HCT116 (cell line): ENCODE measurements around the gene ZNF777.

ENCODE experiments used
- CTCF ChIP-seq, 3 experiments: fragments of 200-600 bp in 1 of 3; sonication (generic) in 1 of 3; IDR thresholded peaks in 2 of 3; conservative IDR thresholded peaks in 1 of 3; 2 replicates each; pipeline ENCODE4 v1.5.1; 2012 to 2017; ENCODE audit warnings: low read depth in 2 of 3, low read length in 2 of 3, antibody characterized with exemption in 1 of 3, borderline replicate concordance in 1 of 3, control low read depth in 1 of 3, mild to moderate bottlenecking in 1 of 3, mixed read lengths in 1 of 3, mixed run types in 1 of 3, moderate library complexity in 1 of 3; ENCODE audit not compliant: insufficient read depth in 1 of 3
- ELF1 ChIP-seq: IDR thresholded peaks from 2 replicates; pipeline ENCODE4 v1.6.1; 2012; ENCODE audit warnings: low read depth, borderline replicate concordance
- EZH2 ChIP-seq: fragments of 200-600 bp; sonication (generic); IDR thresholded peaks from 2 replicates; pipeline ENCODE4 v1.6.1; 2017; ENCODE audit warnings: antibody characterized with exemption, mixed run types
- EZH2phosphoT487 ChIP-seq: fragments of 200-600 bp; IDR thresholded peaks from 2 replicates; pipeline ENCODE4 v1.6.1; 2018; ENCODE audit warnings: antibody characterized with exemption, borderline replicate concordance
- POLR2A ChIP-seq: IDR thresholded peaks from 2 replicates; pipeline ENCODE4 v1.7.0; 2011; ENCODE audit warnings: borderline replicate concordance; ENCODE audit not compliant: insufficient read depth, insufficient read length; ENCODE audit errors: extremely low read depth
- POLR2AphosphoS5 ChIP-seq: IDR thresholded peaks from 2 replicates; pipeline ENCODE4 v1.6.1; 2011; ENCODE audit warnings: mild to moderate bottlenecking, low read depth, low read length, moderate library complexity
- SIN3A ChIP-seq: IDR thresholded peaks from 2 replicates; pipeline ENCODE4 v1.6.1; 2012; ENCODE audit warnings: low read depth
- SRF ChIP-seq: IDR thresholded peaks from 2 replicates; pipeline ENCODE4 v1.6.1; 2012; ENCODE audit warnings: low read depth
- YY1 ChIP-seq: IDR thresholded peaks from 2 replicates; pipeline ENCODE4 v1.6.1; 2011; ENCODE audit warnings: low read length, low read depth, moderate library complexity, mild to moderate bottlenecking; ENCODE audit not compliant: insufficient replicate concordance; ENCODE audit errors: extremely low read depth
- ZFX ChIP-seq: fragments of 450-650 bp; IDR thresholded peaks from 2 replicates; pipeline ENCODE4 v1.6.1; 2017
- ZNF274 ChIP-seq: fragments of 200-500 bp; sonication (Bioruptor generic); IDR thresholded peaks from 2 replicates; pipeline ENCODE4 v1.6.1; 2014; ENCODE audit warnings: mild to moderate bottlenecking, low read depth, low read length, inconsistent platforms
- TF ChIP-seq, protein P1 (sequence below): IDR thresholded peaks from 2 replicates; pipeline ENCODE4 v1.6.1; 2011; ENCODE audit warnings: mild to moderate bottlenecking, low read length, moderate library complexity; ENCODE audit not compliant: insufficient replicate concordance; ENCODE audit errors: extremely low read depth
- TF ChIP-seq, protein P2 (sequence below): IDR thresholded peaks from 2 replicates; pipeline ENCODE4 v1.6.1; 2012

DNA sequence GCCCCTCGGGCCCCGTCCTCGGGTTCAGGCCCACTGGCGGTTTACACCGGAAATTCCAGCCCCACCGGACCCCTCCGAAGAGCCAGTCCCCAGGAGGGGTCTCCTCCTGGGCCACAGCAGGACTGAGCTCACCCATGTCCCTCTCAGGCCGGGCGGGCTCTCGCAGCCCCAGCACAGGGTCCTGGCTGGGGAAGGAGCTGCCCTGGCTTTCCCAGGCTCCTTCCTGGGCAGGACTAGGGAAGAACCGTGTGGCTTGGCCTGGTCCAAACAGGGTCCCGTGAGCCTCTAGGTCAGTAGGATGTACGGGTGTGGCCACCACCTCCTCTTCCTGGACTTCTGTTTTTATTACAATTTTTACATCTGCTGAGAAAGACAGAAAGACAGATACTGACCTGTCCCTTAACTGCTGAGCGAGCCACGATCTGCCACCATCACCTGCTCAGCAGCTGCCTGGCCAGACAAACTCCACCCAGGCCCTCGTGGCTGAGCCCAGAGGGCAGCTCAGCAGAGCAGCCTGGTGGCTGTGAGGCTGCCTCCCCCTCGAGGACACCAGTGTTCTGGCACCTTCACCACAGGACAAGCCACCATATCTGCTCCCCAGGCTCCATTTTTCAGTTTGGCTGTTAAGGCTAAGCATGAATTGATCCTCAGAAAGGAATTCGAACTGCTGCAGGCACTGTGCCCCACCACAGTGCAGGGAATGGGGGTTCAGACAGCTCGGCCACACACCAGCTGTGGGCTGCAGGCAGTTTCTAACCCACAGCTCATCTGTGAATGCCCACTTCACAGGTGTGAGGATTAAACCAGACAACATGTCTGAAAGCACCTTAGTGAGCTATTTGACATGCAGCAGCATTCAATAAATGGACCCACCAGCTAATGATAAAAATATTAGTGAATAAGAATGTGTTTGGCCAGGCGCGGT, 14.5 kb upstream of the ZNF777 start:
- TF ChIP-seq YY1, result no peak
- TF ChIP-seq CTCF (IDR thresholded peaks at IDR 0.05 in 2 of 3, conservative IDR thresholded peaks at IDR 0.05 in 1 of 3; ENCODE audit: borderline replicate concordance in 1 of 3, insufficient read depth in 1 of 3, low read depth in 2 of 3, low read length in 2 of 3), result no peak; a peak in 1 of 6 replicates
- TF ChIP-seq, protein P1, sequence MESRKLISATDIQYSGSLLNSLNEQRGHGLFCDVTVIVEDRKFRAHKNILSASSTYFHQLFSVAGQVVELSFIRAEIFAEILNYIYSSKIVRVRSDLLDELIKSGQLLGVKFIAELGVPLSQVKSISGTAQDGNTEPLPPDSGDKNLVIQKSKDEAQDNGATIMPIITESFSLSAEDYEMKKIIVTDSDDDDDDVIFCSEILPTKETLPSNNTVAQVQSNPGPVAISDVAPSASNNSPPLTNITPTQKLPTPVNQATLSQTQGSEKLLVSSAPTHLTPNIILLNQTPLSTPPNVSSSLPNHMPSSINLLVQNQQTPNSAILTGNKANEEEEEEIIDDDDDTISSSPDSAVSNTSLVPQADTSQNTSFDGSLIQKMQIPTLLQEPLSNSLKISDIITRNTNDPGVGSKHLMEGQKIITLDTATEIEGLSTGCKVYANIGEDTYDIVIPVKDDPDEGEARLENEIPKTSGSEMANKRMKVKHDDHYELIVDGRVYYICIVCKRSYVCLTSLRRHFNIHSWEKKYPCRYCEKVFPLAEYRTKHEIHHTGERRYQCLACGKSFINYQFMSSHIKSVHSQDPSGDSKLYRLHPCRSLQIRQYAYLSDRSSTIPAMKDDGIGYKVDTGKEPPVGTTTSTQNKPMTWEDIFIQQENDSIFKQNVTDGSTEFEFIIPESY, result no peak
- no peak for TF ChIP-seq EZH2
- TF ChIP-seq EZH2phosphoT487, result no peak
- TF ChIP-seq SIN3A, result no peak
- no peak for TF ChIP-seq ZNF274
- TF ChIP-seq POLR2AphosphoS5, result no peak
- no peak for TF ChIP-seq ZFX
- no peak for TF ChIP-seq SRF
- TF ChIP-seq ELF1, result no peak
- TF ChIP-seq, protein P2, sequence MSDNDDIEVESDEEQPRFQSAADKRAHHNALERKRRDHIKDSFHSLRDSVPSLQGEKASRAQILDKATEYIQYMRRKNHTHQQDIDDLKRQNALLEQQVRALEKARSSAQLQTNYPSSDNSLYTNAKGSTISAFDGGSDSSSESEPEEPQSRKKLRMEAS, result no peak
- TF ChIP-seq POLR2A, result no peak
